GM18502 (cell line): Measurements from ENCODE around the gene B4GALNT3.
"Not testable (repeated sequence)": the region's sequence is repeated elsewhere in the genome, so short reads cannot be mapped to it uniquely, and the experiment has no call there.

ENCODE experiments used
- ATAC-seq: cut with Tn5 transposase; IDR thresholded peaks from one replicate; pipeline ENCODE4 v1.9.1; 2021; ENCODE audit warnings: mild to moderate bottlenecking; ENCODE audit not compliant: unreplicated experiment, poor library complexity

Gene B4GALNT3

DNA sequence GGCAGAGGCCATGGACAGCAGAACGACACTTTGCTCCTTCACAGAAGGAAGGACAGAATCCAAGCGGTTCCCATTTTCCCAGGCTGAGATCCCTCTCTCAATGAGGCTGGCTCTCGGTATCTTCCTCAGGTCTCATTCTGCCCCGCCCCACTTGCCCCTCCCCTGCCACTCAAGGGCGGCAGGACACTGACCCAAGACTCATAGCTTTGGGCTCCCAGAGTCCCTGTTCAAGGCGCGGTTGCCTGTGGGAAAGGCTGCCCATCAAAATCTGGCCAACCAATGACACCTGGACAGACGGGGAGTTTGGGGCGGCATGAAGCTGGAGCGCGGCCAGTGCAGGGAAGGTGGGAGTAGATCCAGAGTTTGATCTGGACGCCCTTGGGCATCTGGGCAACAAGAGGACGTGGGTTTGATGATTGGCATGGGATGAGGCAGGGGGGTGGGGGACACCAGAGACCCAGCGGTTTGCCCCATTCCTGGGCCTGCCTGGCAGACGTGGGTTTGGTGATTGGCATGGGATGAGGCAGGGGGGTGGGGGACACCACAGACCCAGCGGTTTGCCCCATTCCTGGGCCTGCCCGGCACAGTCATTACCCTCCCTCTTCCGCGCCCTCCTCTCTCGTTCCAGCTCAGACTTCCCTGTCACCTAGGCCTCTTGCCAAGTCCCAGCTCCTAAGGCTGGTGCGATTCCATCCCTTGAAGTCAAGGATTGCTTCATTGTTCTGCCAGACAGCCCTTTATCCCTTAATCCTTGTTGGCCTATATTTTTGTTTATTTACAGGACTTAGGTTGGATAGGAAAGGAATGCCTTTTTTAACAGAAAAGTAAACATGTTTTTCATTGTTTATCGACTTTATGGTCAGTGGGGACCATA, 111.4 kb downstream of the B4GALNT3 start:
- ATAC-seq = no peak

DNA sequence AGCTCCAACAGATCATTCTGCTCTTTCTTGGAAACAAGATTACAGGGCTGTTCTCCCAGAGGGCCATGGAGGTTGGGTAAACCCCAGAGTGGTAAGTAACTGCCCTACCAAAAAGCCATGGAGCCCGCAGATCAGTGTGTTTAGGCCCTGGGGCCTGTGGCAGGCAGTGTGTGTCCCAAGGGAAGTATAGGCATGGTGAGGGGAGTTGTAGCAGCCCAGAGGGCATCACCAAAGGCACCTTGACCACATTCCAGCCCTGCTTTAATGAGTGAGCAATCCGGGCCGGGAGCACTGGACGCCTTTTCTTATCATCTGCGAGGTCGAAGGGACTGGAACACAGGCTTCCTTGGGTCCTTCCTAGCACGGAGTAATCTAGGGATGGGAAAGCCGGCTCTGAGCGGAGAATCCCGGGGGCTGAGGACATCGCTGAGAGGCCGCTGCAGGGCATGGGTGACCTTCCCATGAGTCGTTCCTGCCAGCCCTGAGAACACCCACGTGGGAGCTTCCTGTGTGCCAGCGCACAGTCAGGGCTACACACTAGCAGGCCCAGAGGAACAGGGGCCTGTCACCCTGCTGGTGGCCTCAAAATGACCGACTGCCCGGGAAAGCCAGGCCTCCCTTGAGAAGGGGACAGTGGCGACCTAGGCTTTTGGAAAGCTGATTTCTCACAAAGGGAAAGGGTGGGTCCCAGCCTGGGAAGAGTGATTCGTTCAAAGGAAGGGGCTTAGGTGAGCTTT, 112.2 kb downstream of the B4GALNT3 start:
- no peak for ATAC-seq

DNA sequence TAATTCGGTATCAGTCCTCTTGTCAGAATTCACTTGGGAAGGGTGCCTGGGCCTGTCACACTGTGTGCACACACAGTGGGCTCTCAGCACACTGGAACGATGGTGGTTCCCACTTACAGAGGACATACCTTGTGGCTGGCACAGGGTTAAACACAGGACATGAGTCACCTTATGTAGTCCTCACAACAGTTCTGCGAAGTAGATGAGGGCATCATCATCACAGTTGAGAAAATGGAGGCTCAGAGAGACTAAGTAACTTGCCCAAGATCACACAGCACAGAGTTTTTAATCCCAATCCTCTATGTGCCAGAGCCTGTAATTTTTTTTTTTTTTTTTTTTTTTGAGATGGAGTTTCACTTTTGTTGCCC, 112.8 kb downstream of the B4GALNT3 start:
- no peak for ATAC-seq

DNA sequence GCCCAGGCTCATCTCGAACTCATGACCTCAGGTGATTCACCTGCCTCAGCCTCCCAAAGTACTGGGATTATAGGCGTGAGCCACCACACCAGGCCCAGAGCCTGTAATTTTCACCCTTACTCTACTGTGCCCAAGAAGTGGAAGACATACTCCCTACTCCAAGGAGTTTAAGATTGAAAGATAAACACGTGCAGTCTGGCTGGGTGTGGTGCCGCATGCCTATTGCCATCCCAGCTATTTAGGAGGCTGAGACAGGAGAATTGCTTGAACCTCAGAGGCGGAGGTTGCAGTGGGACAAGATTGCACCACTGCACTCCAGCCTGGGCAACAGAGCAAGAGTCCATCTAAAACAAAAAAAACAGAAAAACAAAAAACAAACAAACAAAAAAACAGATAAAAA, 113.5 kb downstream of the B4GALNT3 start:
- ATAC-seq = no peak

DNA sequence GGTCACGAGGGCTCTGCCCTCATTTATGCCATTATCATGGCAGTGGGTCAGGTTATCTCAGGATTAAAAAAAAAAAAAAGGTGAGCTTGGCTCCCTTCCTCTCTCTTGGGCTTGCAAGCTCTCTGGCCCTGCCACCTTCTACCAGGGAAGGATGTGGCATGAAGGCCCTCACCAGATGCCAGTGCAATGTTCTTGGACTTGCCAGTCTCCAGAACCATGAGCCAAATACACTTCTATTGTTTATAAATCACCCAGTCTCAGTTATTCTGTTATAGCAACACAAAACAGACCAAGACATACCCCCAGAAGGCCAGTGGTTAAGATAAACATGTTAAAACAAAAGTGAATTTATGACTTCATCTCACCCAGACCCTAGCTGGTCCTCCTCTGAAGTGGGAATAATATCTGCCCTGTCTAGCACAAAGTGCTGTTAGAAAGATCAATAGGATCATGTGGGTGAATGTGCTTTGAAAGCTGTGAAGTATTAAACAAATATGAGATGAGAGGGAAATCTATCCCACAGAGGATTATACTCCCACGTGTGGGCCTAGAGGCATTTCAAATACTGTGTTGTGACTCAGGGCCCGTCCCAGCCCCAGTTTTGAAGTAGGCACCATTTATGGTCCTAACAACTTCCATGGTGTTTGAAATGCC, 114.9 kb downstream of the B4GALNT3 start:
- ATAC-seq = no peak

DNA sequence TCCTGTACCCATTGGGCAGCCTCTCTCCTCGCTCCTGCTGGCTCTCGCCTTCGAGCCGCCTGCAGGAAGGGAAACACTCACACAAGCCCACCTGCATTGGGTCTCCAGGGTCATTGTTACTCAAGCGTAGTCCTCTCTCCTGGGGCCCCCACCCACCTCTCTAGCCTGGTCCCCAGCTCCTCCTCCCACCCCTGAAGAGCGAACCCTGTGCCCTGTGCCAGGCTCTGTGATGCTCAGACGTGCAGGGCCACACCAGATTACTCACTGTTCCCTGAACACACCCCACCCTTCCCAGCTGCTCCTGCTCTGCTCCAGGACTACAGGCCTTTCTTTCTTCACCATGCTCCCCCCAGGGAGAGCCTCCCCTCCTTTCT, 115.4 kb downstream of the B4GALNT3 start:
- no peak for ATAC-seq

DNA sequence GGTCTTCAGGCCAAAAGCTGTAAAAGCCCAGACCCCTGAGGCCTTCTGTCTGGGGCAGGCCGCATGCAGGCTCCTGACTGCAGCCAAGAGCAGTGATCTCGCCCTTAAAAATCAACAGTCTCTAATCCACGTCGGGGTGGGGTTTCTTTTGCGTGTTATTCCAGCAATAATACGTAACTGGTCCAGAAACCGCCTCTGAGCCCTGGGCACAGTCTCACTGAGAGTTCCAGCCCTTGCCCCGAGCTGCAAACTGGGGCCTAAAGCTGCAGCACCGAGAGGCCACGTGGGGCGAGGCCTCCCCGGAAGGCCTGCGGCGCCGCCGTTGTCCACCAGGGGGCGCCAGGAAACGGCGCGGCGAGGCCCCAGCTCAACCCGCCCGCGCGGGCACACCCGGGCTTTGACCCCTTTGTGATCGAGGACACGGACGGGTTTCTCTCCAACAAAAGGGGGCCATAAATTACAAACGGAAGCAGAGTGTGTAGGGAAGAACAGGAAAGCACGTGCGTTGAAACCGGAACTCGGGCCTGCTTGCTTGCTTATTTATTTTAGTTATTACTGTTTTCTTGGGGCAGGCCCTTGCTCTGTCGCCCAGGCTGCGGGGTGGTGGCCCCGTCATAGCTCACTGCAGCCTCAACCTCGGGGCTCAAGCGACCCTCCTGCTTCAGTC, 116.3 kb downstream of the B4GALNT3 start:
- ATAC-seq = peak; percentile 85

DNA sequence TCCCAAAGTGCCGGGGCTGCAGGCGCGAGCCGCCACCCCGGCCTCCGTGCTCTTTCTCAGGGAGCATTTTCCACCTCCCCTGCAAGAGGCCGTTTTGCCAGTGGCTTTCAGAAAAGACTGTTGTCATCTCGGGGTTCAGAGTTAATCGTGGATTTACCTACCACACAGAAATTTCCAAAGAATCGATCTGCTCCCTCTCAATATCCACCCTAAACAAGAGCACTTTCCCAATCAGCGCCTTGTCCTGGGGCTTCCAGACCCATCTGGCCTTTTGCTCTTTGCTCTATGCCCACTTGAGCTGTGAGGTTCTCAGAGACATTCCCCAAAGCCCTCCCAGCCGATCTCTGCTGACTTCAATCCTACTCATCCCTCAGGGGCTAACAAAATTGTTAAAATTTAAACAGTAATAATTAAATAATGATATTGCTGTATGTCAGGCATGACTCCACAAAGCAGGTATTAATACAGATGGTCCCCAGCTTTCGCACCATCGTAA, 116.9 kb downstream of the B4GALNT3 start:
- ATAC-seq = no peak

DNA sequence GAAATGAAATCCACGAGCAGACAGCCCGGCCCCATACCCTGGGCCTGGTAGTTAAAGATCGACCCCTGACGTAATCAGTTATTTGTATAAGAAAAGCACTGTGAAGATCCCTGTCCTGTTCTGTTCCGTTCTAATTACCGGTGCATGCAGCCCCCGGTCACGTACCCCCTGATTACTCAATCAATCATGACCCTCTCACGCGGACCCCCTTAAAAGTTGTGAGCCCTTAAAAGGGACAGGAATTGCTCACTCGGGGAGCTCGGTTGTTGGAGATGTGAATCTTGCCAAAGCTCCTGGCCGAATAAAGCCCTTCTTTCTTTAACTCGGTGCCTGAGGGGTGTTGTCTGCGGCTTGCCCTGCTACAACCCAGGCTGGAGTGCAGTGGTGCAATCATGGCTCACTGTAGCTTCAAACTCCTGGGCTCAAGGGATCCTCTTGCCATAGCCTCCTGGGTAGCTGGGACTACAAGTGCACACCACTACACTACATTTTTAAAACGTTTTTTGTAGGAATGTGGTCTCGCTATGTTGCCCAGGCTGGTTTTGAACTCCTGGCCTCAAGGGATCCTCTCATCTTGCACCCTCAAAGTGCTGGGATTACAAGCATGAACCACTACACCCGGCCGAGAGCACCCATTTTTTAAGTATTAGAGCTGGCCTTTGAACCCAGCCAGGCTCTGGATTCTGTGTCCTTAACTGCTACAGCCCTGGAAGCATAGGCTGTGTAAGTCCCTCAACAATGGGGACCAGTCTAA, 118.4 kb downstream of the B4GALNT3 start:
- not testable (repeated sequence) for ATAC-seq

DNA sequence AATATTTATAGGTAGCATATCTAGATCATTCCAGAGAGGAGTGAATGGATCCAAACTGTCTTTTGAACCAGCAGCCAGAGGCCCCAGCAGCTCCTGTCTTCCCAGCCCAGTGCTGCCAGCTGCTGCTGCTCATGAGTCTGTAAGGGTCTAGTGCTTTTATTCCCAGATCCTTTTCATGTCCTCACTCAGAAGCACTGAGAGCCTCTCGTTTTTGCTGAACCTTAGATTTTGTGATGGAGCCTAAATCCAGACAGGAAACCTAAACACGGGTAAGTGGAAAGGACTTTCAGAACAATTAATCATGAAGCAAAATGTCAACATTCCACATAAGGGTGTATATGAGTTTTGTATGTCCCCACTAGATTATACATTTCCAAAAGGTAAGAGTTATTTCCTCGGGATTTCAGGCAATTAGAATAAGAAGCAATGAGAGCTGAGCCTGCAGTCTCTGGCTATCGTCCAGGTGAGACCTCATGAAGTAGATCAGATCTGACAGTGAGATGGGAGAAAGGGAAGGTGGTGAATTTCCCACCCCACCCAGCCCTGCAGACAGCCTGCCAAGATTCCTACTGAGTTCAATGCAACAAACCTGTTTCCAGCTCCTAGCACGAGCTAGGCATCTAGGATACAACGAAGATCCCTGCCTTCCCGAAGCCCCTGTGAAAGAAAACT, 119.1 kb downstream of the B4GALNT3 start:
- ATAC-seq = no peak

DNA sequence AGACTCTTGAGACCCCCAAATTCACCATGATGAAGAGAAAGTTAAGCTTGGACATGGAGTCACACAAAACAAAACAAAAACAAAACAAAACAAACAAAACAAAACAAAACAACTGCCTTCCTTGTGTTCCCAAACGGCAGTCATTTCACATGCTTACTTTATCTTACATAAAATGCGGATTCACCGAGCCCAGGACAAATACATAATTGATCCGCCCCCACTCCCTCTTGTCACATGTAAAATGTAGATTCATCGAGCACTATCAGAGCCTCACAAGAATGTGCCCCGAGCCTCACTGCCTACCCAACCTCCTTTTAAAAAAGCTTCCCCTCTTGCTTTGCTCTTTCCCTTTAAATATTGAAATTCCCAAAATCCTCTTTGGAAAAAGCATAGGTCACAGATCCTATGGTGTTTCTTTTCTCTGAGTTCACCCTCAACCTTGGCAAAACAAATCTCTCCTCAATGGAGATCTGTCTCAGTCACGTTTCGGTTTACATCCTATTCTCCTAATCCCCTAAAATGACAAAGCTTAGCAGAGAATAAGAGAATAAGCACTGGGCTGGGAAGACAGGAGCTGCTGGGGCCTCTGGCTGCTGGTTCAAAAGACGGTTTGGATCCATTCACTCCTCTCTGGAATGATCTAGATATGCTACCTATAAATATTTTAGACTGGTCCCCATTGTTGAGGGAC, 119.8 kb downstream of the B4GALNT3 start:
- no peak for ATAC-seq

DNA sequence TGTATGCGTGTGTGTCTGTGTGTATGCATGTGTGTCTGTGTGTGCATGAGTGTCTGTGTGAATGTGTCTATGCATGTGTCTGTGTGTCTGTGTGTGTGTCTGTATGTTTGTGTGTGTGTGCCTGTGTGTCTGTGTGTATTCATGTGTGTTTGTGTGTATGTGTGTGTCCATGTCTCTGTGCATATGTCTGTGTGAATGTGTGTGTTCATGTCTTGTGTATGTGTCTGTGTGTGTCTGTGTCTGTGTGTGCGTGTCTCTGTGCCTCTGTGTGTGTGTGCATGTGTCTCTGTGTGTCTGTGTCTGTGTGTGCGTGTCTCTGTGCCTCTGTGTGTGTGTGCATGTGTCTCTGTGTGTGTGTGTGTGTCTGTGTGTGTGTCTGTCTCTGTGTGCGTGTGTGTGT, 121.1 kb downstream of the B4GALNT3 start:
- ATAC-seq = no peak

DNA sequence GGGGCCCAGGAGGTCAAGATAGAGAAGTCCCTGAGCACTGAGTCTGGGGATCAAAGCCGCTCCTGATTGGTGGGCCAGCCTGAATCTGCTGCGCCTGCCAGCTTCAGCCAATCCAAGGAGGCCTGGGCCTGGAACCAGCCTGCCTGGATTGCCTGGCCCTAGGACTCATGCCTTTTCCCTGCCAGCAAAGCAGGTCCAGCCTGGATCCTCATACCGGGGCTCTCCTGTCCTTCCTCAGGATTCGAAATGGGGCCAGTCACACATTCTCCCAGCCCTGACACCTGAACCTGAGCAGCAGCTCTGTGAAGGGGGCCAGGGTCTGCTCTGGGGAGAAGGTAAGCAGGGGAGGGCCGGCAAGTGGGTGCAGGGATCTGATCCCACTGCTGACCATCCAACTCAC, 121.6 kb downstream of the B4GALNT3 start:
- no peak for ATAC-seq

DNA sequence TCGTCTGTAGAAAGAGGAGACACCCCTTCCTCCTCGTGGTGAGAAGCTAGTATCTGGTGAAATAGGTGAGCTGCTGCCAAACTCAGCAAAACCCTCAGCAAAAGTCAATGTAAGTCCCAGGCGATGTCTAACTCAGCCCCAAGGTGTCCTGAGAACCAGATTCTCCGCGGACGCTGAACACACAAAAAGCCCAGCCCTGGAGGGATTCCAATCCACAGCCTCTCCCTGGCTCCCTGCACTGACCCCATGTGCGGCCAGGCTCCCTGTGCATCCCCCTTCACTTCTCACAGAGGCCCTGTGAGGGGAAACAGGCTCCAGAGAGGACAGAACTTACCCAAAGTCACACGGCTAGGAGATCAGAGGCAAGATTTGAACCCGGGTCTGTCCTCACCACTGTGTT, 122.0 kb downstream of the B4GALNT3 start:
- no peak for ATAC-seq

DNA sequence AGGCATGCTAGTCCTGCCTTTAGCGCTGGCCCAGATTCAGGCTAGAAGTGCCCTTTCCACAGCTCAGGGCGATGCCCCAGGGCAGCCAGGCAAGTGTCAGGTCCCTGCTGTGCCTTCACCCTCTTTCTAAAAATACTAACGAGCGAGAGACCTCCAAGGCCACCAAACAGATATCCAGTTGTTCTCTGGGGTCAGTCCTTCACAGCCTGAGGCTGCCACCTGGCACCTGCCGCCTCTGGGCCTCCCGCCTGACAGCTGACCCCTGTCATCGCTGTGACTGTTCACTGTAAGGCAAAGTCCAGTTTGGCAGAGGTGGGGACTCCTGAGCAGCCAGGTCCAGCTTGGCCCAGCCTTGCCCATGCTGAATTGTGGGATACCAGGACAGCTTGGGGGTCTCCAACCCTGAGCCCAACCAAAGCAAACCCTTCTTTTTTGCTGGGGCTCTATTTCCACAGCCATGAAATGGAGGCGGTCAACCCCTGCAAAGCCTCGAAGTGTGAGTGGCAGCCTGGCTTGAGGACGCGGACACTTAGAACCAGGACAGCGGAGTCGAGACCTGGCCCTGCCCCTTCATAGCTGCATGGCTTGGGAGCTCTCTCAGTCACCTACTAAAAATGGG, 123.6 kb downstream of the B4GALNT3 start:
- ATAC-seq = no peak

DNA sequence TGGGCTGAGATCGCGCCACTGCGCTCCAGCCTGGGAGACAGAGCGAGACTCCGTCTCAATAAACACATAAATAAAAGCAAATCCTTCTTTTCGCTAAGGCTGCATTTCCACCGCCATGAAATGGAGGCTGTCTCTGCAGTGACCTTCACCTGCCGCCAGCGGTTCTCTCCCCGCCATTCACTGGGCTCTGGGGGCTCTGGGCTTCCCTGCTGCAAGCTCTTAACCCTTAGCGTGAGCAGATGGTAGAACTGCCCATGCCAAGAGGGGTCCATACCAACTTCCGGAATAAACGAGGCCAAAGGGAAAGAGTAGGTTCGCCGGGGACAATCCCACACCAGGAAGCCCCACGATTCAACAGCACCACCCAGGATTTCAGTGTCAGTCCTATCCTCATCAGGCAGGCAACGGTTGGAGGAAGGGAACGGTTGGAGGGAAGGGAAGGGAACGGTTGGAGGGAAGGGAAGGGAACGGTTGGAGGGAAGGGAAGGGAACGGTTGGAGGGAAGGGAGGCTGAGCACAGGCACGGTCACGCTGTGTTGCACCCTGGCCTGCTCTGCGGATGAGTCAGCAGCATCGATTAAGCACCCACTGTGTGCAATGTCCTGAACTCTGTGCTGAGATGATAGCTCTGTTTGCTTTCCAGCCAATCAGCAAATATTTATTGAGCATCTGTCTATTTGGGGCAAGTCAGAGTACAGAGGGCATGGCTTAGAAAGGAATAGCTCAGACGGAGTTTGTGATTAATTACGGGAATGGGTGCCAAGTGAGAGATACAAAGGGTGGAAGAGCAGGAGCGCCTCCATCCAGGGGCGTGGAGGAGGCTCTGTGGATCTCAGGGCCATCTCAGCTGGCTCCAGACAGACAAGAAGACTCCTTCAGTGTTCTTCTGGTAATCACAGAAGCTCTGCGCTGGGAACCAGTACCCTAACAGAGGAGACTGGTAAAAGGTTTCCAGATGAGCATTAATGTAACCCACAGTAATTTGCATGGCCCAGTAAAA, 125.6 kb downstream of the B4GALNT3 start:
- ATAC-seq = no peak
